Choroid plexus epithelial cell (primary cell): ENCODE results near the gene AP2S1.
A peak's percentile ranks its signal among the peaks of the same experiment; 100 is the strongest.

ENCODE experiments used
- DNase-seq: peaks from one replicate; pipeline ENCODE4 v3.0.0-alpha.2; 2010; ENCODE audit warnings: low read depth
- H3K4me3 ChIP-seq: 2 replicates; pipeline ENCODE4 v1.5.1; 2011; ENCODE audit warnings: low read depth, mild to moderate bottlenecking, control low read depth, low read length, moderate library complexity
- CTCF ChIP-seq: conservative IDR thresholded peaks from 2 replicates; pipeline ENCODE4 v1.5.1; 2011; ENCODE audit warnings: low read depth, mild to moderate bottlenecking, control low read depth, inconsistent platforms, low read length, moderate library complexity

AP2S1 gene

GRCh38 chr19:46797881-46798280, 52.8 kb downstream of the AP2S1 start:
- no peak for TF ChIP-seq CTCF

GRCh38 chr19:46791944-46792343, 58.7 kb downstream of the AP2S1 start:
- H3K4me3 ChIP-seq, result no peak overlapping the region
- DNase-seq, result no peak
- TF ChIP-seq CTCF, result no peak

More at GRCh38 chr19:46797881-46798280, 52.8 kb downstream of the AP2S1 start:
- DNase-seq, result no peak
- H3K4me3 ChIP-seq, result no peak overlapping the region

GRCh38 chr19:46789371-46789770, 61.3 kb downstream of the AP2S1 start:
- H3K4me3 ChIP-seq, result no peak overlapping the region
- TF ChIP-seq CTCF, result no peak
- DNase-seq, result no peak

- TF ChIP-seq CTCF, result no peak
- no peak overlapping the region for H3K4me3 ChIP-seq
- DNase-seq, result no peak
Measured at GRCh38 chr19:46788968-46789338, 61.7 kb downstream of the AP2S1 start.

- DNase-seq, result peak; percentile 98
- TF ChIP-seq CTCF, result no peak
- peak within 1 kb of the TSS; percentile 86 for H3K4me3 ChIP-seq
Measured at GRCh38 chr19:46788262-46788967, 62.2 kb downstream of the AP2S1 start, which contains the start of gene SLC1A5. TSS of gene SLC1A5 (minus strand) at chr19:46788594. CDS start at chr19:46787965, 629 bp downstream.
